ENCODE results near the gene CAPN11.

The CAPN11 gene

DNA sequence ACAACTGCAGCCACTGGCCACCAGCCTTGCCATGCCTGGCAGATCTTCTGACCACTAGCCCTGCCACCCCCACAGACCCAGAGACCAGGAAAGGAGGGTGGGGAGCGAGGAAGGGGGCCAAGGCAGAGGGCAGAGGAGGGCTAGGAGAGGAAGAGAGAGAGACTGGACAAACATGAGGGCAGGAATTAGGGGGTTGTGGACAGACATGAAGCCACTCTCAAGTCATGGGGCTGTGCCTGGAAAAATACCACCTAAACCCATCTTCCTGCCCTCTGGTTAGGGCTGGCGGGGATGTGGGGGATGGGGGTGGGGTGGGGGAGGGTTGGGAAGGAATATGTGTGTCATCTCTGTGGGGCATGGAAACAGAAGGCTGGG, 63.3 kb downstream of the CAPN11 start:
- H3K9ac ChIP-seq (ENCODE audit: low read depth, low read length): no peak overlapping the region
- peaks cover 48% of the 10 kb centered on the region for H3K4me1 ChIP-seq (ENCODE audit: insufficient read depth, low read length)
- TF ChIP-seq, protein P1, sequence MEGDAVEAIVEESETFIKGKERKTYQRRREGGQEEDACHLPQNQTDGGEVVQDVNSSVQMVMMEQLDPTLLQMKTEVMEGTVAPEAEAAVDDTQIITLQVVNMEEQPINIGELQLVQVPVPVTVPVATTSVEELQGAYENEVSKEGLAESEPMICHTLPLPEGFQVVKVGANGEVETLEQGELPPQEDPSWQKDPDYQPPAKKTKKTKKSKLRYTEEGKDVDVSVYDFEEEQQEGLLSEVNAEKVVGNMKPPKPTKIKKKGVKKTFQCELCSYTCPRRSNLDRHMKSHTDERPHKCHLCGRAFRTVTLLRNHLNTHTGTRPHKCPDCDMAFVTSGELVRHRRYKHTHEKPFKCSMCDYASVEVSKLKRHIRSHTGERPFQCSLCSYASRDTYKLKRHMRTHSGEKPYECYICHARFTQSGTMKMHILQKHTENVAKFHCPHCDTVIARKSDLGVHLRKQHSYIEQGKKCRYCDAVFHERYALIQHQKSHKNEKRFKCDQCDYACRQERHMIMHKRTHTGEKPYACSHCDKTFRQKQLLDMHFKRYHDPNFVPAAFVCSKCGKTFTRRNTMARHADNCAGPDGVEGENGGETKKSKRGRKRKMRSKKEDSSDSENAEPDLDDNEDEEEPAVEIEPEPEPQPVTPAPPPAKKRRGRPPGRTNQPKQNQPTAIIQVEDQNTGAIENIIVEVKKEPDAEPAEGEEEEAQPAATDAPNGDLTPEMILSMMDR (IDR thresholded peaks at IDR 0.05; ENCODE audit: borderline replicate concordance, extremely low read depth, low read length, poor library complexity, severe bottlenecking): no peak
- no peak for TF ChIP-seq EZH2 (IDR thresholded peaks at IDR 0.05; ENCODE audit: borderline replicate concordance, low read depth, low read length, severe bottlenecking)

DNA sequence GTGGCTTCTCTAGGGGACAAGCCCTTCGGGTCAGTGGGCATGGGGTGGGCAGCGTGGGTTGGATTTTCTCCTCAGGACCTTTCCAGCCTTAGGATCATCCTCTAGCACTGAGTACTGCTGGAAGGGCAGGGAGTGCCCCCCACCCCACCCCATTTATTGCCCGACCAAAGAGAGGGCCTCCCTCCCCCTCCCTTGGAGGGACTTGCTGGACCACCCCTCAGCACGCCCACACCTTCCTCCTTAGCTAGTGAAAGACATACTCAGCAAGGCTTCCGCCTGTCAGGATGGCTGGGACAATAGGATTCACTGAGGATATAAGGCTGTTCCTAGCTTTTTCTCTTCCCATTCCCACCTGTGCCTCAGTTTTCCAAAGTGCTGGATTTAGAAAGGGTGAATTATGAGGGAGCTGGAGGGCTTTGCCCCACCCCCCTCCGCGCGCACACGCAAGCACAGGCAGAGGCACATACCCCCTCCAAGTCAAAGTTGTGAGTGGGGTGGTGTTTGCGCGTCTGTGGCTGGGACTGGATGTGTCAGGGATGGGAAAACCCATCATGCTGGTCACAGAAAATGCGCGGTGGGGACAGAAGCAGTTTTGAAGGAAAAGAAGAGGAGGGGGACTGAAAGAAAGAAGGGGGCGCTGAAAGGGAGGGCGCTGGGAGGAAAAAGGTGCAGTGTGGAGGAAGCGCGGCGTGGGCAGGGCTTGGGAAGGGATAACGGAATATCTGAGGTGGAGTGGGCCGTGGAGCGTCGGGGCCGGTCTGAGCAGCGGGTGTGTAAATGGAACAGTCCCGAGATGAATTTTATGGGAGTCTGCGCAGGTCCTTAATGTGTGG, 64.1 kb downstream of the CAPN11 start:
- no peak for DNase-seq
- Histone ChIP-seq H3K4me3 (ENCODE audit: low read depth in 1 of 2, low read length in 2 of 2) (peak overlapping the region in 1 of 2 experiments; percentile 68; a peak in 3 of 4 replicates), H3K4me1 (ENCODE audit: insufficient read depth, low read length) (peaks cover 51% of the 10 kb centered on the region), H3K4me2 (ENCODE audit: insufficient read depth, low read length) (peak overlapping the region; percentile 87), H3K9me3 (ENCODE audit: insufficient read depth, low read length, severe bottlenecking) (no peaks in the 10 kb centered on the region), H3K9ac (ENCODE audit: low read depth, low read length) (peak overlapping the region; percentile 69), H3K27me3 (ENCODE audit: insufficient read depth, low read length, poor library complexity) (peaks cover 15% of the 10 kb centered on the region), H3K27ac (ENCODE audit: low read length) (peak overlapping the region; percentile 20; the same call in 1 of the 2 replicates), H4K20me1 (ENCODE audit: insufficient read depth, low read length) (peaks cover 23% of the 10 kb centered on the region), H3K36me3 (ENCODE audit: insufficient read depth, low read length) (0 out of 2 replicates have a peak, but pooled peaks cover 3% of the 10 kb centered on the region), H3K79me2 (ENCODE audit: insufficient read depth, low read length) (peaks cover 23% of the 10 kb centered on the region), H2AFZ (ENCODE audit: low read depth, low read length) (peak overlapping the region; percentile 80)
- TF ChIP-seq, protein P1 (IDR thresholded peaks at IDR 0.05; ENCODE audit: borderline replicate concordance, extremely low read depth, low read length, poor library complexity, severe bottlenecking): no peak
- no peak for TF ChIP-seq EZH2 (IDR thresholded peaks at IDR 0.05; ENCODE audit: borderline replicate concordance, low read depth, low read length, severe bottlenecking)
- ATAC-seq (ENCODE audit: insufficient read depth, low read depth): no peak; the same call in 1 of the 3 replicates

More for the DNA sequence above, 63.3 kb downstream of the CAPN11 start:
- Histone ChIP-seq H3K4me2 (ENCODE audit: insufficient read depth, low read length) (no peak overlapping the region), H3K9me3 (ENCODE audit: insufficient read depth, low read length, severe bottlenecking) (no peaks in the 10 kb centered on the region), H3K36me3 (ENCODE audit: insufficient read depth, low read length) (0 out of 2 replicates have a peak, but pooled peaks cover 3% of the 10 kb centered on the region), H2AFZ (ENCODE audit: low read depth, low read length) (no peak overlapping the region), H3K27ac (ENCODE audit: low read length) (no peak overlapping the region), H3K79me2 (ENCODE audit: insufficient read depth, low read length) (peaks cover 23% of the 10 kb centered on the region), H3K4me3 (ENCODE audit: low read depth in 1 of 2, low read length in 2 of 2) (no peak overlapping the region), H3K27me3 (ENCODE audit: insufficient read depth, low read length, poor library complexity) (peaks cover 22% of the 10 kb centered on the region), H4K20me1 (ENCODE audit: insufficient read depth, low read length) (peaks cover 17% of the 10 kb centered on the region)
- no peak for DNase-seq
- ATAC-seq (ENCODE audit: insufficient read depth, low read depth): no peak

DNA sequence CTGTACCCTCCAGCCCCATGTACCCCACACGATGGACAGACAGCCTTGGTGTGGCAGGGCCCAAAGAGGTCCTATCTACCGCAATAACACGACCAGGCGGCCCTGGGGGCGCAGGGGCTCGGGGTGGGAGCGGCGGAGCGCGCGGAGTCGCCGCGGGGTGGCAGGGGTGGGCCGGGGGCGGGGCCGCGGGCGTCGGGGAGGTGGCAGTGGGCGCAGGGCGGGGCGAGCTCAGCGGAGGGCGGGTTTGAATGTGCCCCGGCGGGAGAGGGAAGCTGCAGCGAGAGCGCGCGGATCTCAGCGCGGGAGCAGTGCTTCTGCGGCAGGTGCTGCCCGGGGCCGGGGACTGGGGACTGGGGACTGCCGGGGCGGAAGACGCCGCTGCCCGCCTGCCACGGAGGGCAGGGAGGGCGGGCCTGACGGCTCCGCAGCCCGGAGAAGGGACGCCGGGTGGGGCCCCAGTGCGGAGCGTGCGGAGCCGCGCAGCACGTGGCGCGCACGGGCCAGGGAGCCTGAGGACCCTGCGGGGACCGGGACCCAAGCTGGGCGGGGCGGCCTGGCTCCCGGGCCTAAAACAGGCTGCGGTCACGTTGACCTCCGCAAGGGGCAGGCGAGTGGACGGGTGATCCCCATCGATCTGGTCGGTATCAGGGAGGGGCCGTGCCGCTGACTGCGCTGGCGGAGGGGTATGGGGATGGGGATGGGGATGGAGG, 64.9 kb downstream of the CAPN11 start, which contains the start of gene SLC29A1:
Gene SLC29A1, plus strand, starts transcription at position 277 of the 710 bp plus-strand sequence. CDS start 3,719 bp downstream, outside the sequence.
- DNase-seq: peak; percentile 88
- H3K4me1 ChIP-seq (ENCODE audit: insufficient read depth, low read length): peaks cover 51% of the 10 kb centered on the region
- peak within 1 kb of the TSS; percentile 40 for H3K27ac ChIP-seq (ENCODE audit: low read length)
- peak within 1 kb of the TSS; percentile 80 for H2AFZ ChIP-seq (ENCODE audit: low read depth, low read length)
- peaks cover 27% of the 10 kb centered on the region for H4K20me1 ChIP-seq (ENCODE audit: insufficient read depth, low read length)
- H3K36me3 ChIP-seq (ENCODE audit: insufficient read depth, low read length): peaks cover 8% of the 10 kb centered on the region
- H3K9me3 ChIP-seq (ENCODE audit: insufficient read depth, low read length, severe bottlenecking): no peaks in the 10 kb centered on the region
- peaks cover 7% of the 10 kb centered on the region for H3K27me3 ChIP-seq (ENCODE audit: insufficient read depth, low read length, poor library complexity)
- TF ChIP-seq, protein P1 (IDR thresholded peaks at IDR 0.05; ENCODE audit: borderline replicate concordance, extremely low read depth, low read length, poor library complexity, severe bottlenecking): peak; percentile 36
- no peak for TF ChIP-seq EZH2 (IDR thresholded peaks at IDR 0.05; ENCODE audit: borderline replicate concordance, low read depth, low read length, severe bottlenecking)
- peak within 1 kb of the TSS; percentile 15 to 68 for H3K4me3 ChIP-seq (ENCODE audit: low read depth in 1 of 2, low read length in 2 of 2)
- peak; percentile 76 for ATAC-seq (ENCODE audit: insufficient read depth, low read depth)
- H3K79me2 ChIP-seq (ENCODE audit: insufficient read depth, low read length): peaks cover 23% of the 10 kb centered on the region
- H3K4me2 ChIP-seq (ENCODE audit: insufficient read depth, low read length): peak within 1 kb of the TSS; percentile 87
- peak within 1 kb of the TSS; percentile 69 for H3K9ac ChIP-seq (ENCODE audit: low read depth, low read length)

Data from DND-41 (cell line).